GM19455 (cell line): Measurements from ENCODE around the gene EHMT1.

Source experiments
- ATAC-seq: cut with Tn5 transposase; IDR thresholded peaks from one replicate; pipeline ENCODE4 v1.9.1; 2021; ENCODE audit not compliant: unreplicated experiment

The EHMT1 gene

GRCh38 chr9:137733429-137733828, 114.6 kb downstream of the EHMT1 start:
- no peak for ATAC-seq

GRCh38 chr9:137734181-137734580, 115.4 kb downstream of the EHMT1 start:
- ATAC-seq = no peak

- ATAC-seq = peak; percentile 89
Observed at GRCh38 chr9:137738182-137738696, 119.4 kb downstream of the EHMT1 start.

- no peak for ATAC-seq
Observed at GRCh38 chr9:137738703-137739102, 119.9 kb downstream of the EHMT1 start.

GRCh38 chr9:137739371-137740309, 120.8 kb downstream of the EHMT1 start:
- no peak for ATAC-seq

- no peak for ATAC-seq
Observed at GRCh38 chr9:137740312-137740711, 121.5 kb downstream of the EHMT1 start.

- ATAC-seq = no peak
Observed at GRCh38 chr9:137741330-137741729, 122.5 kb downstream of the EHMT1 start.

- no peak for ATAC-seq
Observed at GRCh38 chr9:137742698-137743097, 123.9 kb downstream of the EHMT1 start.

GRCh38 chr9:137743695-137744094, 124.9 kb downstream of the EHMT1 start:
- ATAC-seq = no peak

GRCh38 chr9:137744632-137745183, 125.9 kb downstream of the EHMT1 start:
- ATAC-seq = no peak

- peak; percentile 58 for ATAC-seq
Observed at GRCh38 chr9:137745541-137745991, 126.8 kb downstream of the EHMT1 start.

- no peak for ATAC-seq
Observed at GRCh38 chr9:137748311-137748710, 129.5 kb downstream of the EHMT1 start.

GRCh38 chr9:137748741-137749140, 129.9 kb downstream of the EHMT1 start:
- no peak for ATAC-seq

GRCh38 chr9:137749511-137749910, 130.7 kb downstream of the EHMT1 start:
- ATAC-seq = no peak

- ATAC-seq = no peak
Observed at GRCh38 chr9:137750007-137750406, 131.2 kb downstream of the EHMT1 start.

- ATAC-seq = no peak
Observed at GRCh38 chr9:137750566-137750965, 131.8 kb downstream of the EHMT1 start.

GRCh38 chr9:137751616-137752015, 132.8 kb downstream of the EHMT1 start:
- no peak for ATAC-seq

GRCh38 chr9:137752426-137752825, 133.6 kb downstream of the EHMT1 start:
- ATAC-seq = no peak

- no peak for ATAC-seq
Observed at GRCh38 chr9:137753192-137753765, 134.5 kb downstream of the EHMT1 start.

GRCh38 chr9:137755261-137755927, 136.6 kb downstream of the EHMT1 start:
- no peak for ATAC-seq

- no peak for ATAC-seq
Observed at GRCh38 chr9:137756045-137756744, 137.4 kb downstream of the EHMT1 start.
